Spleen (tissue), 3 donors: ENCODE results near the gene NAALADL2.

ENCODE experiments used
- POLR2A ChIP-seq, 3 donors: fragments of 450-650 bp; IDR thresholded peaks; one replicate each; pipeline ENCODE4 v1.5.1; 2017; ENCODE audit warnings: antibody characterized with exemption in 3 of 3, mild to moderate bottlenecking in 1 of 3
- POLR2AphosphoS5 ChIP-seq, 3 donors: sonication (generic); formaldehyde crosslinking; IDR thresholded peaks; one replicate each; pipeline ENCODE4 v1.5.1; 2017; ENCODE audit warnings: antibody characterized with exemption in 3 of 3

DNA sequence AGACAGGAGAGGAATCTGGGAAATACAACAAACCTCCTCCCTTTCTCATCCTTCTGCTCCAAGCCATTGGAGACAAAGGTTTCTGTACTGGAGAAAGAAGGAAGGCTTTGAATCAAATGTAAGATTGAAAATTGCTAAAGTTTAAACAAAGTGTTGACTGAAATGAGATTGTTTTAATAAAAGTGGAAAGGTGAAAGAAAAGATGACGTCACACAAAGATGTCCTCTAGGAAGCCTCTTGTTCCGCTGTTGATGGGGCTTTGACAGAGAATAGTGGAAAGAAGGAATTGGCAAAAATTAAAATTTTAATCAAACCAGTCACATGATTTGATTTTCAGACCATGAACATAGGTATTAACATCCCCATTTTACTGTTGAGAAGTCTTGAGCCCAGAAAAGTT lies 967.6 kb downstream of the NAALADL2 start:
- TF ChIP-seq POLR2A (IDR thresholded peaks at IDR 0.05) (no peak), POLR2AphosphoS5 (IDR thresholded peaks at IDR 0.05) (no peak)
